Activated T-cell treated with anti-CD3 and anti-CD28 coated beads, Interleukin-2, amount 50 U/mL, for 4 hours (primary cell): ENCODE data around the gene PIP. TPM values are rescaled to one million over a fixed set of nuclear protein-coding genes. Genes with fewer than 3 reads are reported as not detected.
"Not testable (repeated sequence)": the region's sequence is repeated elsewhere in the genome, so short reads cannot be mapped to it uniquely, and the experiment has no call there.

Experiments
- ATAC-seq, 2 donors: fragments of 200-7000 bp; cut with Tn5 transposase; one replicate each; pipeline ENCODE4 v1.10.0; 2021
- DNase-seq: peaks from one replicate; pipeline ENCODE4 v3.0.0-alpha.2; 2020
- H3K27me3 Mint-ChIP-seq: one replicate; pipeline ENCODE4 v1.8.0; 2021; ENCODE audit warnings: low read depth, mixed read lengths
- H3K36me3 Mint-ChIP-seq: one replicate; pipeline ENCODE4 v1.8.0; 2022; ENCODE audit warnings: mixed read lengths; ENCODE audit not compliant: insufficient read depth
- H3K4me1 Mint-ChIP-seq: one replicate; pipeline ENCODE4 v1.8.0; 2021; ENCODE audit warnings: low read depth, mixed read lengths
- H3K4me3 Mint-ChIP-seq: one replicate; pipeline ENCODE4 v1.8.0; 2021; ENCODE audit warnings: mild to moderate bottlenecking, moderate library complexity, mixed read lengths
- H3K9me3 Mint-ChIP-seq: one replicate; pipeline ENCODE4 v1.8.0; 2021; ENCODE audit warnings: mixed read lengths
- total RNA-seq, 3 donors: library from RNA; stranded (reverse); gene quantifications; one replicate each; pipeline ENCODE4 v1.2.1, GENCODE V29; 2021

Gene PIP
- total RNA-seq, 3 donors from 2014 or later: not detected

GRCh38 chr7:143147070-143147469, 15.2 kb downstream of the PIP start:
- Mint-ChIP-seq H3K9me3 (peaks cover 8% of the 10 kb centered on the region), H3K4me1 (no peaks in the 10 kb centered on the region), H3K36me3 (no peaks in the 10 kb centered on the region), H3K27me3 (peaks cover 12% of the 10 kb centered on the region), H3K4me3 (no peak overlapping the region)
- ATAC-seq: no peak
- no peak for DNase-seq

GRCh38 chr7:143148050-143148449, 16.2 kb downstream of the PIP start:
- no peak for ATAC-seq
- H3K36me3 Mint-ChIP-seq: no peaks in the 10 kb centered on the region
- H3K27me3 Mint-ChIP-seq: peaks cover 12% of the 10 kb centered on the region
- H3K4me1 Mint-ChIP-seq: no peaks in the 10 kb centered on the region
- H3K4me3 Mint-ChIP-seq: no peak overlapping the region
- H3K9me3 Mint-ChIP-seq: peaks cover 8% of the 10 kb centered on the region
- no peak for DNase-seq

GRCh38 chr7:143148651-143149050, 16.8 kb downstream of the PIP start:
- H3K4me1 Mint-ChIP-seq: no peaks in the 10 kb centered on the region
- ATAC-seq (no peak), DNase-seq (no peak)
- H3K27me3 Mint-ChIP-seq: peaks cover 9% of the 10 kb centered on the region
- no peak overlapping the region for H3K4me3 Mint-ChIP-seq
- no peaks in the 10 kb centered on the region for H3K36me3 Mint-ChIP-seq
- H3K9me3 Mint-ChIP-seq: peaks cover 8% of the 10 kb centered on the region

GRCh38 chr7:143150696-143151095, 18.8 kb downstream of the PIP start:
- not testable (repeated sequence) for DNase-seq, ATAC-seq, H3K27me3 Mint-ChIP-seq, H3K36me3 Mint-ChIP-seq, H3K9me3 Mint-ChIP-seq, H3K4me1 Mint-ChIP-seq, H3K4me3 Mint-ChIP-seq

- H3K27me3 Mint-ChIP-seq, ATAC-seq, H3K36me3 Mint-ChIP-seq, DNase-seq, H3K9me3 Mint-ChIP-seq, H3K4me1 Mint-ChIP-seq, H3K4me3 Mint-ChIP-seq: not testable (repeated sequence)
Observed at GRCh38 chr7:143158617-143159016, 26.7 kb downstream of the PIP start.

- no peaks in the 10 kb centered on the region for H3K4me1 Mint-ChIP-seq
- H3K9me3 Mint-ChIP-seq: peaks cover 4% of the 10 kb centered on the region
- no peaks in the 10 kb centered on the region for H3K36me3 Mint-ChIP-seq
- no peak overlapping the region for H3K4me3 Mint-ChIP-seq
- DNase-seq: no peak
- ATAC-seq: no peak
- H3K27me3 Mint-ChIP-seq: peaks cover 6% of the 10 kb centered on the region
Observed at GRCh38 chr7:143171697-143172096, 39.8 kb downstream of the PIP start.

GRCh38 chr7:143172354-143172753, 40.5 kb downstream of the PIP start:
- ATAC-seq (no peak), DNase-seq (no peak)
- Mint-ChIP-seq H3K4me1 (no peaks in the 10 kb centered on the region), H3K4me3 (no peak overlapping the region), H3K9me3 (peaks cover 7% of the 10 kb centered on the region), H3K36me3 (no peaks in the 10 kb centered on the region), H3K27me3 (peaks cover 6% of the 10 kb centered on the region)

- ATAC-seq: no peak
- no peak for DNase-seq
- Mint-ChIP-seq H3K9me3 (peaks cover 29% of the 10 kb centered on the region), H3K4me1 (no peaks in the 10 kb centered on the region), H3K4me3 (no peak overlapping the region), H3K27me3 (peaks cover 2% of the 10 kb centered on the region), H3K36me3 (no peaks in the 10 kb centered on the region)
Observed at GRCh38 chr7:143176128-143176527, 44.3 kb downstream of the PIP start.

- no peak overlapping the region for H3K4me3 Mint-ChIP-seq
- no peaks in the 10 kb centered on the region for H3K4me1 Mint-ChIP-seq
- ATAC-seq (no peak), DNase-seq (no peak)
- peaks cover 9% of the 10 kb centered on the region for H3K27me3 Mint-ChIP-seq
- H3K36me3 Mint-ChIP-seq: no peaks in the 10 kb centered on the region
- peaks cover 31% of the 10 kb centered on the region for H3K9me3 Mint-ChIP-seq
Observed at GRCh38 chr7:143177374-143178119, 45.7 kb downstream of the PIP start.

- not testable (repeated sequence) for ATAC-seq, H3K4me3 Mint-ChIP-seq, DNase-seq, H3K4me1 Mint-ChIP-seq, H3K36me3 Mint-ChIP-seq
- Mint-ChIP-seq H3K27me3 (peaks cover 21% of the 10 kb centered on the region), H3K9me3 (peaks cover 28% of the 10 kb centered on the region)
Observed at GRCh38 chr7:143180771-143181170, 48.9 kb downstream of the PIP start.

- Mint-ChIP-seq H3K4me3 (no peak overlapping the region), H3K27me3 (peaks cover 21% of the 10 kb centered on the region), H3K36me3 (no peaks in the 10 kb centered on the region), H3K9me3 (peaks cover 28% of the 10 kb centered on the region), H3K4me1 (no peaks in the 10 kb centered on the region)
- DNase-seq: no peak
- no peak for ATAC-seq
Observed at GRCh38 chr7:143181349-143181748, 49.5 kb downstream of the PIP start.

- no peaks in the 10 kb centered on the region for H3K4me1 Mint-ChIP-seq
- DNase-seq (no peak), ATAC-seq (no peak)
- no peak within 1 kb of the TSS for H3K4me3 Mint-ChIP-seq
- H3K9me3 Mint-ChIP-seq: peaks cover 19% of the 10 kb centered on the region
- peaks cover 25% of the 10 kb centered on the region for H3K27me3 Mint-ChIP-seq
- H3K36me3 Mint-ChIP-seq: no peaks in the 10 kb centered on the region
Observed at GRCh38 chr7:143183024-143183423, 51.1 kb downstream of the PIP start, which contains the start of gene TAS2R39. TSS of gene TAS2R39 (plus strand) at chr7:143183419. CDS start at chr7:143183419, 0 bp downstream.

- DNase-seq (no peak), ATAC-seq (no peak)
- peaks cover 23% of the 10 kb centered on the region for H3K27me3 Mint-ChIP-seq
- no peaks in the 10 kb centered on the region for H3K4me1 Mint-ChIP-seq
- no peaks in the 10 kb centered on the region for H3K36me3 Mint-ChIP-seq
- peaks cover 3% of the 10 kb centered on the region for H3K9me3 Mint-ChIP-seq
- H3K4me3 Mint-ChIP-seq: no peak overlapping the region
Observed at GRCh38 chr7:143185551-143185950, 53.7 kb downstream of the PIP start.

- H3K9me3 Mint-ChIP-seq: no peaks in the 10 kb centered on the region
Observed at GRCh38 chr7:143188994-143189393, 57.1 kb downstream of the PIP start.

More at GRCh38 chr7:143188994-143189393, 57.1 kb downstream of the PIP start:
- ATAC-seq: no peak
- Mint-ChIP-seq H3K4me3 (no peak overlapping the region), H3K4me1 (no peaks in the 10 kb centered on the region), H3K27me3 (peaks cover 14% of the 10 kb centered on the region), H3K36me3 (no peaks in the 10 kb centered on the region)
- no peak for DNase-seq
